CD14-positive monocyte (primary cell): ENCODE data around the gene DENND5B. TPM values are rescaled to one million over a fixed set of nuclear protein-coding genes. Genes with fewer than 3 reads are reported as not detected.
A peak's percentile ranks its signal among the peaks of the same experiment; 100 is the strongest.

ENCODE experiments used
- DNase-seq, 3 donors: peaks; one replicate each; pipeline ENCODE4 v3.0.0-alpha.2; 2011 to 2022
- H2AFZ ChIP-seq: 2 replicates; pipeline ENCODE4 v1.6.0; 2012; ENCODE audit warnings: mild to moderate bottlenecking, low read depth, low read length, inconsistent platforms; ENCODE audit not compliant: insufficient read depth, poor library complexity, severe bottlenecking
- H3K27ac ChIP-seq, 2 donors: 1 replicate in 1 of 2; 2 replicates in 1 of 2; pipeline ENCODE4 v1.5.1; 2012 to 2013; ENCODE audit warnings: low read length in 2 of 2, control low read depth in 1 of 2, inconsistent platforms in 1 of 2, low read depth in 1 of 2, mild to moderate bottlenecking in 1 of 2
- H3K27me3 ChIP-seq, 2 donors: one replicate each; pipeline versions ENCODE4 v1.6.0 to v1.6.1; 2011 to 2013; ENCODE audit warnings: low read length in 2 of 2; ENCODE audit not compliant: control insufficient read depth in 2 of 2, insufficient read depth in 2 of 2
- H3K36me3 ChIP-seq, 2 donors: replicated peaks in 1 of 2; 1 replicate in 1 of 2; 2 replicates in 1 of 2; pipeline versions ENCODE4 v1.5.1 to v1.6.1; 2012 to 2013; ENCODE audit warnings: low read length in 2 of 2, control low read depth in 1 of 2, inconsistent platforms in 1 of 2, mild to moderate bottlenecking in 1 of 2; ENCODE audit not compliant: insufficient read depth in 2 of 2, control insufficient read depth in 1 of 2
- H3K4me1 ChIP-seq, 2 donors: 1 replicate in 1 of 2; 2 replicates in 1 of 2; pipeline versions ENCODE4 v1.5.1 to v1.6.1; 2012 to 2013; ENCODE audit warnings: low read length in 2 of 2, control low read depth in 1 of 2, inconsistent platforms in 1 of 2, mild to moderate bottlenecking in 1 of 2, moderate library complexity in 1 of 2; ENCODE audit not compliant: insufficient read depth in 2 of 2, control insufficient read depth in 1 of 2
- H3K4me2 ChIP-seq: replicated peaks from 2 replicates; pipeline ENCODE3; 2012; ENCODE audit warnings: low read length, moderate library complexity, mild to moderate bottlenecking; ENCODE audit not compliant: poor library complexity, severe bottlenecking; ENCODE audit errors: extremely low read depth
- H3K4me3 ChIP-seq, 3 experiments: fragments of 200-600 bp in 1 of 3; sonication (generic) in 1 of 3; replicated peaks in 1 of 3; 1 replicate in 2 of 3; 2 replicates in 1 of 3; pipeline ENCODE4 v1.5.1; 2011 to 2013; ENCODE audit warnings: low read length in 3 of 3, mild to moderate bottlenecking in 3 of 3, control low read depth in 2 of 3, low read depth in 2 of 3, inconsistent platforms in 1 of 3, moderate library complexity in 1 of 3
- H3K79me2 ChIP-seq: 2 replicates; pipeline ENCODE4 v1.6.0; 2012; ENCODE audit warnings: mild to moderate bottlenecking, control low read depth, inconsistent platforms, low read length, moderate library complexity; ENCODE audit not compliant: insufficient read depth
- H3K9ac ChIP-seq: 2 replicates; pipeline ENCODE4 v1.6.0; 2017; ENCODE audit warnings: low read length, mild to moderate bottlenecking; ENCODE audit not compliant: insufficient read depth, poor library complexity, severe bottlenecking
- H3K9me3 ChIP-seq, 2 donors: replicated peaks in 1 of 2; 1 replicate in 1 of 2; 2 replicates in 1 of 2; pipeline versions ENCODE4 v1.5.1 to v1.6.1; 2012 to 2013; ENCODE audit warnings: low read length in 2 of 2, control low read depth in 1 of 2; ENCODE audit not compliant: control insufficient read depth in 1 of 2, insufficient read depth in 1 of 2
- H4K20me1 ChIP-seq: 2 replicates; pipeline ENCODE4 v1.6.0; 2012; ENCODE audit warnings: mild to moderate bottlenecking, low read length, control low read depth, moderate library complexity; ENCODE audit not compliant: insufficient read depth
- H3K27ac Mint-ChIP-seq, 7 donors: one replicate each; pipeline ENCODE4 v1.8.0; 2020; ENCODE audit warnings: mild to moderate bottlenecking in 7 of 7, mixed read lengths in 7 of 7, moderate library complexity in 6 of 7, inconsistent platforms in 2 of 7
- H3K27me3 Mint-ChIP-seq, 3 donors: one replicate each; pipeline ENCODE4 v1.8.0; 2021 to 2022; ENCODE audit warnings: low read depth in 3 of 3, mild to moderate bottlenecking in 3 of 3, mixed read lengths in 3 of 3, moderate library complexity in 3 of 3, inconsistent platforms in 1 of 3
- H3K36me3 Mint-ChIP-seq, 2 donors: one replicate each; pipeline ENCODE4 v1.8.0; 2020; ENCODE audit warnings: mixed read lengths in 2 of 2, inconsistent platforms in 1 of 2, mild to moderate bottlenecking in 1 of 2
- H3K4me1 Mint-ChIP-seq: one replicate; pipeline ENCODE4 v1.8.0; 2020; ENCODE audit warnings: mild to moderate bottlenecking, mixed read lengths
- H3K4me3 Mint-ChIP-seq, 2 donors: one replicate each; pipeline ENCODE4 v1.8.0; 2020; ENCODE audit warnings: mild to moderate bottlenecking in 2 of 2, mixed read lengths in 2 of 2, moderate library complexity in 1 of 2
- H3K9me3 Mint-ChIP-seq, 7 donors: one replicate each; pipeline ENCODE4 v1.8.0; 2020 to 2022; ENCODE audit warnings: mixed read lengths in 7 of 7, mild to moderate bottlenecking in 6 of 7, moderate library complexity in 6 of 7, inconsistent platforms in 2 of 7
- WGBS: methylation state at CpG from one replicate; pipeline ENCODE4 v1.1.5; 2013; ENCODE audit warnings: missing lambda C conversion rate; ENCODE audit not compliant: insufficient coverage; 5-methylcytosine and 5-hydroxymethylcytosine counted together
- intact Hi-C, 2 donors: fragments of 100-400 bp; cut with micrococcal nuclease; formaldehyde crosslinking; loops; one replicate each; pipeline versions ENCODE4 v1.15.0 to v1.15.1; 2023
- polyA plus RNA-seq, 3 donors: library from polyadenylated mRNA; depleted of rRNA in 1 of 3; unstranded in 2 of 3; stranded (reverse) in 1 of 3; fragments of 300-500 nt in 2 of 3; fragments of >200 nt in 1 of 3; fragmentation: Illumina TruSeq in 2 of 3; gene quantifications; 1 replicate in 2 of 3; 2 replicates in 1 of 3; pipeline ENCODE4 v1.2.3, GENCODE V29; 2012 to 2021
- TF ChIP-seq, protein P1 (sequence below): fragments of 200-600 bp; IDR thresholded peaks from one replicate; pipeline ENCODE4 v1.8.0; 2022; ENCODE audit warnings: antibody characterized with exemption, mild to moderate bottlenecking

DENND5B gene
- polyA plus RNA-seq, 3 donors, result 0.23 to 0.36 (median 0.36) TPM

DNA sequence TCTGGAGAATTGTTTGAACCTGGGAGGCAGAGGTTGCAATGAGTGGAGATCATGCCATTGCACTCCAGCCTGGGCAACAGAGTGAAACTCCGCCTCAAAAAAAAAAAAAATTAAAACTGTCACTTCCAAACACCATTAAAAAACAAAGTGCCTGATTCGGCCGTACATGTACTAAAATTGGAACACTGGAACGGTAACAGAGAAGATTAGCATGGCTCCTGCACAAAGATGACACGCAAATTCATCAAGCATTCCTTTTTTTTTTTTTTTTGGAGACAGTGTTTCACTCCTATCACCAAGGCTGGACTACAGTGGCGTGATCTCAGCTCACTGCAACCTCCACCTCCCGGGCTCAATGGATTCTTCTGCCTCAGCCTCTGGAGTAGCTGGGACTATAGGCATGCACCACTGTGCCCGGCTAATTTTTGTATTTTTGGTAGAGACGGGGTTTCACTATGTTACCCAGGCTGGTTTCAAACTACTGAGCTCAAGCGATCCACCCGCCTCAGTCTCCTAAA, 224.8 kb downstream of the DENND5B start:
- Histone ChIP-seq H3K27ac (no peak overlapping the region), H3K4me2 (no peak overlapping the region), H3K79me2 (no peaks in the 10 kb centered on the region), H3K4me1 (peaks cover 31 to 35% of the 10 kb centered on the region in 2 donors), H3K9ac (no peak overlapping the region), H4K20me1 (no peaks in the 10 kb centered on the region), H3K36me3 (no peaks in the 10 kb centered on the region), H3K27me3 (no peaks in the 10 kb centered on the region), H3K4me3 (no peak overlapping the region), H2AFZ (no peak overlapping the region), H3K9me3 (no peaks in the 10 kb centered on the region)
- intact Hi-C loops, result no loop called here
- H3K4me3 Mint-ChIP-seq, result no peak overlapping the region
- no peak overlapping the region for H3K27ac Mint-ChIP-seq
- TF ChIP-seq, protein P1, sequence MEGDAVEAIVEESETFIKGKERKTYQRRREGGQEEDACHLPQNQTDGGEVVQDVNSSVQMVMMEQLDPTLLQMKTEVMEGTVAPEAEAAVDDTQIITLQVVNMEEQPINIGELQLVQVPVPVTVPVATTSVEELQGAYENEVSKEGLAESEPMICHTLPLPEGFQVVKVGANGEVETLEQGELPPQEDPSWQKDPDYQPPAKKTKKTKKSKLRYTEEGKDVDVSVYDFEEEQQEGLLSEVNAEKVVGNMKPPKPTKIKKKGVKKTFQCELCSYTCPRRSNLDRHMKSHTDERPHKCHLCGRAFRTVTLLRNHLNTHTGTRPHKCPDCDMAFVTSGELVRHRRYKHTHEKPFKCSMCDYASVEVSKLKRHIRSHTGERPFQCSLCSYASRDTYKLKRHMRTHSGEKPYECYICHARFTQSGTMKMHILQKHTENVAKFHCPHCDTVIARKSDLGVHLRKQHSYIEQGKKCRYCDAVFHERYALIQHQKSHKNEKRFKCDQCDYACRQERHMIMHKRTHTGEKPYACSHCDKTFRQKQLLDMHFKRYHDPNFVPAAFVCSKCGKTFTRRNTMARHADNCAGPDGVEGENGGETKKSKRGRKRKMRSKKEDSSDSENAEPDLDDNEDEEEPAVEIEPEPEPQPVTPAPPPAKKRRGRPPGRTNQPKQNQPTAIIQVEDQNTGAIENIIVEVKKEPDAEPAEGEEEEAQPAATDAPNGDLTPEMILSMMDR, result no peak
- DNase-seq, result no peak
- H3K27me3 Mint-ChIP-seq, result peaks cover 0 to 5% (median 1%) of the 10 kb centered on the region in 3 donors
- H3K36me3 Mint-ChIP-seq, result no peaks in the 10 kb centered on the region
- H3K4me1 Mint-ChIP-seq, result peaks cover 41% of the 10 kb centered on the region
- WGBS, result 96% methylated on average over 7 of the region's 11 CpGs
- H3K9me3 Mint-ChIP-seq, result no peaks in the 10 kb centered on the region

DNA sequence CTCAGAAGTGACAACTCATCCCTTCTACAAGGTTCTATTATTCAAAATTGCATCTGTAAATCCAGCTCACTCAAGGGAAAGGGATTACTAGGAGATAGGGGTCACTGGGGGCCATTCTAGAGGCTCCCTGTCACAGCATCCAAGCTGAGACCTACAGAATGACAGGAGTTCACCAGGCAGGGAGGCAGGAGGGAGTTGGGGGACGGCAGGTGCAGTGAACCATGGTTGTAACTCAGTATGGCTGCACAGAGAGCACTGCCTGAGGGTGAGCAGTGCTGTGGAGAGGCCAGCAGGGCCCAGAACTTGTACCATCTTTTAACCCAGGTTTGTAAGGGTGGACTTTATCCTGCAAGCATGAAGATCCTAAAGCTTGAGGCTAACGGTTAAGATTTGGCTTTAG, 227.1 kb downstream of the DENND5B start:
- Histone ChIP-seq H3K27ac (no peak overlapping the region), H3K4me1 (peaks cover 17 to 19% of the 10 kb centered on the region in 2 donors), H3K4me3 (no peak overlapping the region), H3K79me2 (no peaks in the 10 kb centered on the region), H3K27me3 (no peaks in the 10 kb centered on the region), H3K36me3 (no peaks in the 10 kb centered on the region), H2AFZ (peak overlapping the region; percentile 79), H3K4me2 (no peak overlapping the region), H4K20me1 (no peaks in the 10 kb centered on the region), H3K9me3 (no peaks in the 10 kb centered on the region), H3K9ac (no peak overlapping the region)
- Mint-ChIP-seq H3K36me3 (no peaks in the 10 kb centered on the region), H3K4me3 (no peak overlapping the region), H3K27me3 (peaks cover 0 to 5% (median 1%) of the 10 kb centered on the region in 3 donors), H3K9me3 (no peaks in the 10 kb centered on the region), H3K27ac (peak overlapping the region in 1 of 7 donors; percentile 69), H3K4me1 (peaks cover 24% of the 10 kb centered on the region)
- intact Hi-C loops, result no loop called here
- no peak for DNase-seq
- TF ChIP-seq, protein P1, result no peak
- 100% methylated on average over 2 of the region's 2 CpGs for WGBS
